RWPE1 (cell line): ENCODE results near the gene CHMP5.

ENCODE experiments used
- CTCF ChIA-PET: fragments of 350-600 bp; sonication (Branson Sonifier 250); formaldehyde crosslinking; extraction: SDS; loops from one replicate; lab custom pipeline; 2021; lab: Yijun Ruan, JAX
- POLR2A ChIA-PET: fragments of 400-600 bp; formaldehyde crosslinking; extraction: SDS; loops from one replicate; lab custom pipeline; 2020; ENCODE audit warnings: antibody characterized with exemption; ENCODE audit not compliant: low non-redundant PET; lab: Yijun Ruan, JAX
- DNase-seq: peaks from one replicate; pipeline ENCODE4 v3.0.0; 2012; ENCODE audit warnings: low spot score
- H3K27ac ChIP-seq: fragments of 450-650 bp; 2 replicates; pipeline ENCODE4 v1.5.1; 2017
- TF ChIP-seq, protein P1 (sequence below): fragments of 450-650 bp; conservative IDR thresholded peaks from 2 replicates; pipeline ENCODE4 v1.5.1; 2017; ENCODE audit warnings: low read depth, mild to moderate bottlenecking

Gene CHMP5

DNA sequence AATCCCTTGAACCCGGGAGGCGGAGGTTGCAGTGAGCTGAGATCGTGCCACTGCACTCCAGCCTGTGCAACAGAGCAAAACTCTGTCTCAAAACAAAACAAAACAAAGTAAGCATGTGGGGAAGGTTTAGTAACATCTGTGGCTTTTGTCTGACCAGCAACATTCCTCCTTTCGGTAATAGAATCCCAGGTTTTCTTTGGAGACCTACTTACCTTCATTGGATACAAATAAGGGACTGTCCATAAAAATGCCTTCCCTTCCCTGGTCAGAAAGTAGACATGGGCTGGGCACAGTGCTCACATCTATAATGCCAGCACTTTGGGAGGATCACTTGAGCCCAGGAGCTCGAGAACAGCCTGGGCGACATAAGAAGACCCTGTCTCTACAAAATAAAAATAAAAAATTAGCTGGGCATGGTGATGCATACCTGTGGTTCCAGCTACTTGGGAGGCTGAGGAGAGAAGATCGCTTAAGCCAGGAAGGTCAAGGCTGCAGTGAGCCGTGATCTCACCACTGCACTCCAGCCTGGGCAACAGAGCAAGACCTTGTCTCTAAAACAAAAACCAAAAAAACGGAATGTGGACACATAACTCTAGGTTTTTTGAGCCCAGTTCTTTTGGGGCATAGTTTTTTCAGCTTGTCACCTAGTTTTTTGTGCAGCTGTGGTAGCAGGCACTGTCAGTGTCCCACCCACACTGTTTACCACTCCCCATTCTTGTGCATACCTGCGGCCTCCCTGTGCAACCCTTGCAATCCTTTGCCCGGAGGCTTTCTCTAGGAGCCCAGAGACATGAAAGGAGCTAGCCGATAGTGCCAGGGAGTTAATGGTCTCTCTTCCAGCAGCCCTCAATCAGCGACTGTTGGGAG lies 33.9 kb upstream of the CHMP5 start:
- ChIA-PET POLR2A (interaction anchor here (0.6 kb wide), 1 partner anchor 63 kb away, joined by 3 read pairs; no protein-coding TSS in a partner anchor), CTCF (no interaction called here)
- TF ChIP-seq, protein P1, sequence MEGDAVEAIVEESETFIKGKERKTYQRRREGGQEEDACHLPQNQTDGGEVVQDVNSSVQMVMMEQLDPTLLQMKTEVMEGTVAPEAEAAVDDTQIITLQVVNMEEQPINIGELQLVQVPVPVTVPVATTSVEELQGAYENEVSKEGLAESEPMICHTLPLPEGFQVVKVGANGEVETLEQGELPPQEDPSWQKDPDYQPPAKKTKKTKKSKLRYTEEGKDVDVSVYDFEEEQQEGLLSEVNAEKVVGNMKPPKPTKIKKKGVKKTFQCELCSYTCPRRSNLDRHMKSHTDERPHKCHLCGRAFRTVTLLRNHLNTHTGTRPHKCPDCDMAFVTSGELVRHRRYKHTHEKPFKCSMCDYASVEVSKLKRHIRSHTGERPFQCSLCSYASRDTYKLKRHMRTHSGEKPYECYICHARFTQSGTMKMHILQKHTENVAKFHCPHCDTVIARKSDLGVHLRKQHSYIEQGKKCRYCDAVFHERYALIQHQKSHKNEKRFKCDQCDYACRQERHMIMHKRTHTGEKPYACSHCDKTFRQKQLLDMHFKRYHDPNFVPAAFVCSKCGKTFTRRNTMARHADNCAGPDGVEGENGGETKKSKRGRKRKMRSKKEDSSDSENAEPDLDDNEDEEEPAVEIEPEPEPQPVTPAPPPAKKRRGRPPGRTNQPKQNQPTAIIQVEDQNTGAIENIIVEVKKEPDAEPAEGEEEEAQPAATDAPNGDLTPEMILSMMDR: no peak
- peak; percentile 68 for DNase-seq
- H3K27ac ChIP-seq: peak overlapping the region; percentile 83

DNA sequence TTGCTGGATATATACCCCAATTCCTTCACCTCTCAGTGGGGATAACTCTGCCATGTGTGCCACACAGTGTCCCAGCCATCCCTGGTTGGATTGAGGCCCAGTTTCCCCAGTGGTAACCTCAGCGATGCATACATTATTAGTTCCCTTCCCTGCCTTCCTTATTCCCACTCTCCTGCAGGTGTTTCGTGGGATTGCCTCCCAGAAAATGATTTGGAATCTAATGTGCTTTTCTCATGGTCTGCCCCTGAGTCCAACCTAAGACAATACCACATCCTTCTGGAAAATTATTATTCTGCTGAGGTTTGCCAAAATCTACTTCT lies 33.3 kb upstream of the CHMP5 start:
- POLR2A ChIA-PET: interaction anchor here (0.6 kb wide), 1 partner anchor 64 kb away, joined by 3 read pairs; no protein-coding TSS in a partner anchor
- peak overlapping the region; percentile 83 for H3K27ac ChIP-seq
- TF ChIP-seq, protein P1: no peak

DNA sequence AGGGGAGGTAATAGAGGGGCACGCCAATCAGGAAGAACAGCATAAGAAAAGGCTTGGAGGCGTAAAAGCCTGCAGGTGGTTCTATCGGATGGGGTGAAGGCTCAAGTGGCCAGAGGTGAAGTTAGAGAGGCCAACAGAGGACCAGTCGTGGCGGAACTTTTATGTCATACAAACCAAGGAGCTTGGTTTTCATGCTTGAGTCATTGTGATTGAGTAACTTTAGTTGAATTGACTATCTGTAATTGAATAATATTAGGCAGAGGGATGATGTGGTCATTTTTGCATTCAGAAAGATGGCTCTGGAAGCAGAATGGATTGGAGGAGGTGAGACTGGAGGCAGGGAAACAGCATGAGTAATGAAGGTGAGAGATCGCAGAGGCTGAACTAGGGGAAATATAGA lies 32.0 kb upstream of the CHMP5 start:
- ChIA-PET CTCF (interaction anchor here (0.8 to 1.2 kb wide), 2 partner anchors 15 to 62 kb away, joined by 3 to 4 read pairs; no protein-coding TSS in a partner anchor), POLR2A (interaction anchor here (0.5 kb wide), 1 partner anchor 63 kb away, joined by 6 read pairs; no protein-coding TSS in a partner anchor)
- no peak for DNase-seq
- TF ChIP-seq, protein P1: no peak
- H3K27ac ChIP-seq: peak overlapping the region; percentile 92

More for the DNA sequence above, 33.3 kb upstream of the CHMP5 start:
- CTCF ChIA-PET: interaction anchor here (0.8 kb wide), 1 partner anchor 15 kb away, joined by 3 read pairs; no protein-coding TSS in a partner anchor
- DNase-seq: no peak

DNA sequence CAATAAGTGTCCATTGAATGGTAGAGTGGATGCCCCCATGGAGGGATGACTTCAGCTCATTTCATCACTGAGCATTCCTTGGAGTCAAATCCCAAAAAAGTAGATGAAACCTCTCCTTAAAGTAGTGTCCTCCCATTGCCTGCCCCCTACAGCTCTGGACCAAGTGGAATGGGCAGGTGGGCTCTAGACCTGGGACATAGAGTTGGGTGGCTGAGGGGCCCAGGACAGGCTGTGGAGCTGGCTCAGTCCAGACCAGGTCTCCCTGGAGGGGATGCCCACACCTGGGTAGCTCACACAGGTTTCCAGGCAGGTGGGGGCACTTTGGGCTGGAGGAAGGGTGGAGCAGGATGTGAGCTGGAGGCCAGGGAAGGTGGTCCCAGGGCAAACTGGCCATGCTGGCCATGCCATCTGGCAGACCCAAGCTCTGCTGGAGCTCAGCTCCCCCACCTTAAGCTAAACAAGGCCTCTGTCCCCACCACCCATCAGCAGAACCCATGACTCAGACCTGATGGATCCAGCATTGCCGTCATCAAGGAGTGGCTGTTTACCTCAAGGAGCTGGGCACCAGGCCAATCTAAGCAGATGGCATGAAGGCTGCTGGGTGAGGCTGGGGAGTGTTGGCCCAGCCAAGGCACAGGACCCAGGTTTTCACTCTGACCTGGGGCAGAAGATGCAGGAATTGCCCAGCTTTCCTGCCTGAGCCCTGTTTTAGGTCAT lies 31.1 kb upstream of the CHMP5 start:
- peak; percentile 98 for DNase-seq
- ChIA-PET CTCF (interaction anchor here (0.5 to 1.2 kb wide), 4 partner anchors 14 to 205 kb away, joined by 3 read pairs; no protein-coding TSS in a partner anchor), POLR2A (interaction anchor here (0.9 kb wide), 1 partner anchor 56 kb away, joined by 3 read pairs; the partner anchor contains the start of gene NFX1)
- peak overlapping the region; percentile 92 for H3K27ac ChIP-seq
- TF ChIP-seq, protein P1: no peak

DNA sequence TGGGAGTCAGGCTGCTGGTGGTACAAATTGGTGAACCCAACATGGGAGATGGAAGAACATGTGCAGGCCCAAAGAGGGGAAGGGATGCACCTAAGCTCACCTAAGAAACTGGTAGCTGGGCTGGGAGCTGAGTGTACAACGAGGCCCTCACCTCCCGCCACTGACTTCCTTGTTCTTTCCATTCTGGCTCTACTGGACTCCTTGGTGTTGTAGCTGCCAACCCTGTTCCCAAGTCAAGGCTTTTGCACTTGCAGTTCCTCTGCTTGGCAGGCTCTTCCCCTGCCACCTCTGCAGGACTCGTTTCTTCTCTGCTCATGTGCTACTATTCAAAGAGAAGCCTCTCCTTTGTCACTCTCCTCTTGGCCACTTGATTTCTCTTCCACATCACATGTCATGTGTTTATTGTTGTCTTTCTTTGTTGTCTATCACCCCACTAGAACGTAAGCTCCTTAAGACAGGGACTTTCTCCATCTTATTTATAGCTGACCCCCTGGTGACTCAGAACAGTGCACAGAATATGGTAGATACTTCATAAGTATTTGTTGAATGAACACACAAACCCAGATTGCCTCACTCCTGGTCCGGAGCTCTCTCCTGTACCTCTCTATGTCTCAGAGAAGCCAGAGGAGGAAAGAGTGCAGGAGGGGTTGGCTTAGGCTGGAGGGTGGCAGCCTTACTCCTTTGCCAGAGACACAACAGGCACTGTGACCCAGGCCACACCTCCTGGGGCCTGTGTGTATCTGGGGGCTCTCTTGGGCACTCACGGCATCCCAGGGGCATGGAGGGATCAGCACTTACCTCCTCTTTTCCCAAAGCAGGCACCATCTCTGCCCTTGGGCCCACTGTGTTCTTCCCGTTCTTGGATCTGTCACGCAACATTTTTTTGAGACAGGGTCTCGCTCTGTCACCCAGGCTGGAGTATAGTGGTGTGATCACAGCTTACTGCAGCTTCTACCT lies 30.1 kb upstream of the CHMP5 start:
- DNase-seq: no peak
- H3K27ac ChIP-seq: peak overlapping the region; percentile 92
- TF ChIP-seq, protein P1: no peak
- CTCF ChIA-PET: interaction anchor here (0.5 kb wide), 1 partner anchor 38 kb away, joined by 3 read pairs; no protein-coding TSS in a partner anchor
- POLR2A ChIA-PET: interaction anchor here (0.9 kb wide), 1 partner anchor 55 kb away, joined by 3 read pairs; the partner anchor contains the start of gene NFX1
